Naive B cell (primary cell): ENCODE results near the gene ANKHD1. TPM values are rescaled to one million over a fixed set of nuclear protein-coding genes. Genes with fewer than 3 reads are reported as not detected.

Experiments used
- ATAC-seq, 2 donors: fragments of 150-1000 bp; cut with Tn5 transposase; 2 replicates each; pipeline ENCODE4 v1.10.0; 2021; ENCODE audit warnings: low read depth in 2 of 2, mild to moderate bottlenecking in 2 of 2, moderate library complexity in 2 of 2
- DNase-seq: peaks from one replicate; pipeline ENCODE4 v3.0.0; 2022
- H3K27ac Mint-ChIP-seq, 6 donors: one replicate each; pipeline ENCODE4 v1.8.0; 2020 to 2022; ENCODE audit warnings: mild to moderate bottlenecking in 6 of 6, mixed read lengths in 6 of 6, moderate library complexity in 5 of 6, inconsistent platforms in 2 of 6
- H3K27me3 Mint-ChIP-seq, 3 donors: one replicate each; pipeline ENCODE4 v1.8.0; 2021 to 2022; ENCODE audit warnings: mixed read lengths in 3 of 3, mild to moderate bottlenecking in 1 of 3
- H3K36me3 Mint-ChIP-seq, 2 donors: one replicate each; pipeline ENCODE4 v1.8.0; 2020 to 2022; ENCODE audit warnings: mixed read lengths in 2 of 2, inconsistent platforms in 1 of 2, mild to moderate bottlenecking in 1 of 2
- H3K4me1 Mint-ChIP-seq, 3 donors: one replicate each; pipeline ENCODE4 v1.8.0; 2020 to 2022; ENCODE audit warnings: mixed read lengths in 3 of 3, inconsistent platforms in 1 of 3, mild to moderate bottlenecking in 1 of 3, moderate library complexity in 1 of 3
- H3K4me3 Mint-ChIP-seq, 8 donors: one replicate each; pipeline ENCODE4 v1.8.0; 2020 to 2022; ENCODE audit warnings: mild to moderate bottlenecking in 8 of 8, mixed read lengths in 8 of 8, moderate library complexity in 8 of 8, inconsistent platforms in 2 of 8
- H3K9me3 Mint-ChIP-seq, 7 donors: one replicate each; pipeline ENCODE4 v1.8.0; 2020 to 2022; ENCODE audit warnings: mixed read lengths in 7 of 7, mild to moderate bottlenecking in 5 of 7, inconsistent platforms in 2 of 7, moderate library complexity in 1 of 7
- polyA plus RNA-seq, 6 donors: library from polyadenylated mRNA; unstranded; fragments of 300-500 nt; fragmentation: Illumina TruSeq; gene quantifications; one replicate each; pipeline ENCODE4 v1.2.3, GENCODE V29; 2021; ENCODE audit warnings: low read depth in 6 of 6

ANKHD1 gene
- polyA plus RNA-seq, result 10 to 100 TPM; 53.3 to 88.7 (median 62.5) TPM

GRCh38 chr5:140401362-140402257, at the start of gene ANKHD1:
TSS of gene ANKHD1 (plus strand) at chr5:140401833. CDS start at chr5:140401968, 135 bp downstream.
- Mint-ChIP-seq H3K4me3 (no peak within 1 kb of the TSS), H3K27me3 (no peaks in the 10 kb centered on the region), H3K4me1 (peaks cover 23 to 39% (median 34%) of the 10 kb centered on the region in 3 donors), H3K9me3 (no peaks in the 10 kb centered on the region), H3K36me3 (no peaks in the 10 kb centered on the region), H3K27ac (no peak within 1 kb of the TSS)
- ATAC-seq (peak; percentile 76 to 79), DNase-seq (peak; percentile 98)

DNA sequence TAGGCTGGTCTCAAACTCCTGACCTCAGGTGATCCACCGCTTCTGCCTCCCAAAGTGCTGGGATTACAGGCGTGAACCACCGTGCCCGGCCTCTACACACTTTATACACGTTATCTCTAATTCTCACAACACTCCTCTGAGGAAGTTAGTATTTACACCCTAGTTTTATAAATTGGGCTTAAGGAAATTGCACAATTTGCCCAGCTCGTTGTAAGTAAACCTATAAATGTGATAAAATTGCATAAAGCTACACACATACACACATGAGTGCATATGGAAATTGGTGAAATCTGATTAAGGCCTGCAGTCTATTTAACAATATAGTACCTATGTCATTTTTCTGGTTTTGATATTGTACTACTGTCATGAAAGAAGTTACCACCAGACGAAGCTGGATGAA, 46.1 kb upstream of the ANKHD1 start:
- ATAC-seq (no peak), DNase-seq (no peak)
- Mint-ChIP-seq H3K9me3 (no peaks in the 10 kb centered on the region), H3K27ac (no peak overlapping the region), H3K36me3 (no peaks in the 10 kb centered on the region), H3K27me3 (peaks cover 7 to 22% (median 9%) of the 10 kb centered on the region in 3 donors), H3K4me3 (no peak overlapping the region), H3K4me1 (peaks cover 6 to 9% (median 8%) of the 10 kb centered on the region in 3 donors)

- Mint-ChIP-seq H3K4me3 (peak overlapping the region in 5 of 8 donors; percentile 27 to 76 (median 57)), H3K9me3 (no peaks in the 10 kb centered on the region), H3K4me1 (peaks cover 6 to 9% (median 8%) of the 10 kb centered on the region in 3 donors), H3K27me3 (peaks cover 4 to 18% (median 7%) of the 10 kb centered on the region in 3 donors), H3K36me3 (no peaks in the 10 kb centered on the region), H3K27ac (peak overlapping the region in 1 of 6 donors; percentile 50)
- ATAC-seq (peak; percentile 24 to 32), DNase-seq (no peak)
Observed at GRCh38 chr5:140356853-140357725, 44.5 kb upstream of the ANKHD1 start.

DNA sequence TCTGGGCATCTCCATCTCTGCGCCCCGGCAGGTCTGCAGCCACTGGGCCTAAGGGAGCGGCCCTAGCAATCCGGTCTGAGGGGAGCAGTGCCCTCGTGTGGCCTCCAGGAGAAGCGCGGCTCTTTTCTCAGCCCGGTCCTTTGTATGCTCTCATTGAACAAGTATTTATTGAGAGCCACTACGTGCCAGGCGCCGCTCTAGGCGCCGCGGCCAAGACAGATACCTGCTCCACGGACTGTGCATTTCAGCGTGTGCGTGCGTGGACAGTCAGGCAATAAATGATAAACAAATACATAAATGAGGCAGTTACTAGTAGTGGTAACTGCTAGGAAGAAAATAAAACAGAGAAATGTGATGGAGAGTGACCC, 43.9 kb upstream of the ANKHD1 start:
- Mint-ChIP-seq H3K27ac (no peak overlapping the region), H3K27me3 (peaks cover 4 to 18% (median 7%) of the 10 kb centered on the region in 3 donors), H3K9me3 (no peaks in the 10 kb centered on the region), H3K36me3 (no peaks in the 10 kb centered on the region), H3K4me1 (peaks cover 6 to 11% (median 8%) of the 10 kb centered on the region in 3 donors), H3K4me3 (peak overlapping the region in 5 of 8 donors; percentile 27 to 76 (median 57))
- ATAC-seq, result peak; percentile 97 to 98
- DNase-seq, result peak; percentile 63

- no peak overlapping the region for H3K27ac Mint-ChIP-seq
Observed at GRCh38 chr5:140358738-140359310, 42.8 kb upstream of the ANKHD1 start.

GRCh38 chr5:140360101-140360500, 41.5 kb upstream of the ANKHD1 start, which contains the start of gene SLC4A9:
TSS of gene SLC4A9 (plus strand) at chr5:140360194. CDS start at chr5:140360237, 43 bp downstream.
- Mint-ChIP-seq H3K27me3 (peaks cover 4 to 17% (median 7%) of the 10 kb centered on the region in 3 donors), H3K9me3 (no peaks in the 10 kb centered on the region), H3K36me3 (no peaks in the 10 kb centered on the region), H3K27ac (no peak within 1 kb of the TSS), H3K4me3 (no peak within 1 kb of the TSS), H3K4me1 (peaks cover 6 to 17% (median 16%) of the 10 kb centered on the region in 3 donors)
- ATAC-seq (no peak), DNase-seq (no peak)

More at GRCh38 chr5:140358738-140359310, 42.8 kb upstream of the ANKHD1 start:
- no peaks in the 10 kb centered on the region for H3K9me3 Mint-ChIP-seq
- ATAC-seq (no peak), DNase-seq (no peak)
- peak overlapping the region in 1 of 8 donors; percentile 21 for H3K4me3 Mint-ChIP-seq
- peaks cover 4 to 23% (median 7%) of the 10 kb centered on the region in 3 donors for H3K27me3 Mint-ChIP-seq
- no peaks in the 10 kb centered on the region for H3K36me3 Mint-ChIP-seq
- peaks cover 6 to 17% (median 16%) of the 10 kb centered on the region in 3 donors for H3K4me1 Mint-ChIP-seq

GRCh38 chr5:140360681-140361479, 40.8 kb upstream of the ANKHD1 start:
- no peak overlapping the region for H3K27ac Mint-ChIP-seq
- H3K36me3 Mint-ChIP-seq, result no peaks in the 10 kb centered on the region
- peaks cover 6 to 17% (median 16%) of the 10 kb centered on the region in 3 donors for H3K4me1 Mint-ChIP-seq
- no peak for DNase-seq
- H3K27me3 Mint-ChIP-seq, result peaks cover 4 to 17% (median 7%) of the 10 kb centered on the region in 3 donors
- no peak overlapping the region for H3K4me3 Mint-ChIP-seq
- no peak for ATAC-seq
- no peaks in the 10 kb centered on the region for H3K9me3 Mint-ChIP-seq

DNA sequence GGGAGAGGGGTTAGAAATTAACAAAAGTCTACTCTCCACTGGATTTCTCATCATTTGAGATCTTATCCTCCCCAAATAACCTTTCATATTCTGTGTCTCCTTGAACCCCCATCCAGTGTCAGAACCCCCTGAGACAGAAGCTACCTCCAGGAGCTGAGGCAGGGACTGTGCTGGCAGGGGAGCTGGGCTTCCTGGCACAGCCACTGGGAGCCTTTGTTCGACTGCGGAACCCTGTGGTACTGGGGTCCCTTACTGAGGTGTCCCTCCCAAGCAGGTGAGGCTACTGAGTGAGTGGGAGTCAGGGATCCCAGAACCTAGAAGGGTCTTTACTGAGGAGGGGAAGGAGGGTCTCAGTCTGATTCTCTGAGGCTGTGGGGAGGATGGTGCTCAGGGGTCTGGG, 39.7 kb upstream of the ANKHD1 start:
- Mint-ChIP-seq H3K27ac (peak overlapping the region in 2 of 6 donors; percentile 69 to 84), H3K4me3 (no peak overlapping the region), H3K4me1 (peaks cover 6 to 17% (median 16%) of the 10 kb centered on the region in 3 donors), H3K36me3 (no peaks in the 10 kb centered on the region), H3K27me3 (peaks cover 4 to 17% (median 7%) of the 10 kb centered on the region in 3 donors), H3K9me3 (no peaks in the 10 kb centered on the region)
- DNase-seq (no peak), ATAC-seq (no peak)

GRCh38 chr5:140362311-140362710, 39.3 kb upstream of the ANKHD1 start:
- ATAC-seq, result no peak
- H3K27me3 Mint-ChIP-seq, result peaks cover 4 to 17% (median 7%) of the 10 kb centered on the region in 3 donors
- H3K27ac Mint-ChIP-seq, result no peak overlapping the region
- H3K4me1 Mint-ChIP-seq, result peaks cover 6 to 15% (median 15%) of the 10 kb centered on the region in 3 donors
- no peaks in the 10 kb centered on the region for H3K9me3 Mint-ChIP-seq
- DNase-seq, result no peak
- no peaks in the 10 kb centered on the region for H3K36me3 Mint-ChIP-seq
- H3K4me3 Mint-ChIP-seq, result no peak overlapping the region

DNA sequence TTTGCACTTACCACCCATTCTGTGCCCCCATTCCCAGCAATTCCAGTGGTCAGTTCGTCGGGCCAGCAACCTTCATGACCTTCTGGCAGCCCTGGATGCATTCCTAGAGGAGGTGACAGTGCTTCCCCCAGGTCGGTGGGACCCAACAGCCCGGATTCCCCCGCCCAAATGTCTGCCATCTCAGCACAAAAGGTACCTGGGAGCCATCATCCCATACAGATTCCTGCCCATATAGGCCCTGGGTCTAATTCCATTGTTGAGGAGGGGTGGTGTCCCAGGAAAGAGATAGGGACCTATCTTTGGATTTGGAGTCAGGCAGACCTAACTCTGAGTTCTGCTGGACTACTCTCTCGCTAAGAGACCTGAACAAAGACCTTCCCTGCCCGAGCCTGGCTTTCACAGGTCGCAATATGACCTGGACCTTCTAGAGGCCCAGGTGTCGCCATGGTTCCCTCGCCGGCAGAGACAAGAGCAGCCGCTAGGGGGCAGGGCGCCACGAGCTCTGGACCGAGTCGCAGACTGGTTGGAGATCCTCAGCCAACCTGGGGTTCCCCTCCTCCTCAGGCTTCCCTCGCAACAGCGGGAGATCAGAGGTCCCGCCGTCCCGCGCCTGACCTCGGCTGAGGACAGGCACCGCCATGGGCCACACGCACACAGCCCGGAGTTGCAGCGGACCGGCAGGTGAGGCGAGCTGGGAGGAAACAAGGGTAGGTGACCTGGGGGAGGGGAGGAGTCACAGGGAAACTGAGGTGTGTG, 38.6 kb upstream of the ANKHD1 start:
- peaks cover 0 to 11% (median under 1%) of the 10 kb centered on the region in 3 donors for H3K27me3 Mint-ChIP-seq
- peak overlapping the region in 2 of 6 donors; percentile 22 to 42 for H3K27ac Mint-ChIP-seq
- H3K4me1 Mint-ChIP-seq, result peaks cover 0 to 8% (median 8%) of the 10 kb centered on the region in 3 donors
- no peaks in the 10 kb centered on the region for H3K9me3 Mint-ChIP-seq
- DNase-seq (peak; percentile 71), ATAC-seq (peak; percentile 95 to 96)
- H3K36me3 Mint-ChIP-seq, result no peaks in the 10 kb centered on the region
- H3K4me3 Mint-ChIP-seq, result peak overlapping the region in 7 of 8 donors; percentile 66 to 85 (median 77)

GRCh38 chr5:140363631-140364471, 37.8 kb upstream of the ANKHD1 start:
- H3K4me3 Mint-ChIP-seq, result peak overlapping the region in 5 of 8 donors; percentile 66 to 85 (median 77)

More at GRCh38 chr5:140363631-140364471, 37.8 kb upstream of the ANKHD1 start:
- ATAC-seq (no peak), DNase-seq (no peak)
- Mint-ChIP-seq H3K4me1 (peaks cover 0 to 8% (median 8%) of the 10 kb centered on the region in 3 donors), H3K27ac (peak overlapping the region in 2 of 6 donors; percentile 33 to 36), H3K27me3 (peaks cover 0 to 5% (median 0%) of the 10 kb centered on the region in 3 donors), H3K36me3 (no peaks in the 10 kb centered on the region), H3K9me3 (no peaks in the 10 kb centered on the region)
